Activated T-helper 17 cell treated with anti-CD3 and anti-CD28 coated beads, Interleukin-2, amount 50 U/mL, for 72 hours (primary cell): ENCODE measurements around the gene ZNF697. TPM values are rescaled to one million over a fixed set of nuclear protein-coding genes. Genes with fewer than 3 reads are reported as not detected.
A peak's percentile ranks its signal among the peaks of the same experiment; 100 is the strongest.

ENCODE experiments used
- ATAC-seq: fragments of 150-1000 bp; cut with Tn5 transposase; replicated peaks from 2 replicates; pipeline ENCODE4 v1.10.0; 2021; ENCODE audit warnings: mild to moderate bottlenecking, moderate library complexity
- H3K27ac Mint-ChIP-seq: one replicate; pipeline ENCODE4 v1.8.0; 2022; ENCODE audit warnings: mixed read lengths
- H3K27me3 Mint-ChIP-seq: one replicate; pipeline ENCODE4 v1.8.0; 2022; ENCODE audit warnings: mixed read lengths
- H3K36me3 Mint-ChIP-seq: one replicate; pipeline ENCODE4 v1.8.0; 2022; ENCODE audit warnings: low read depth, mild to moderate bottlenecking, mixed read lengths
- H3K4me1 Mint-ChIP-seq: one replicate; pipeline ENCODE4 v1.8.0; 2022; ENCODE audit warnings: mixed read lengths
- H3K4me3 Mint-ChIP-seq: one replicate; pipeline ENCODE4 v1.8.0; 2022; ENCODE audit warnings: mild to moderate bottlenecking, mixed read lengths
- H3K9me3 Mint-ChIP-seq: one replicate; pipeline ENCODE4 v1.8.0; 2022; ENCODE audit warnings: mixed read lengths
- total RNA-seq, 2 donors: library from RNA; stranded (reverse); gene quantifications; one replicate each; pipeline ENCODE4 v1.2.3, GENCODE V29; 2022

Gene ZNF697
- total RNA-seq, 2 donors from 2014 or later = 0.06 TPM; not detected in 1

DNA sequence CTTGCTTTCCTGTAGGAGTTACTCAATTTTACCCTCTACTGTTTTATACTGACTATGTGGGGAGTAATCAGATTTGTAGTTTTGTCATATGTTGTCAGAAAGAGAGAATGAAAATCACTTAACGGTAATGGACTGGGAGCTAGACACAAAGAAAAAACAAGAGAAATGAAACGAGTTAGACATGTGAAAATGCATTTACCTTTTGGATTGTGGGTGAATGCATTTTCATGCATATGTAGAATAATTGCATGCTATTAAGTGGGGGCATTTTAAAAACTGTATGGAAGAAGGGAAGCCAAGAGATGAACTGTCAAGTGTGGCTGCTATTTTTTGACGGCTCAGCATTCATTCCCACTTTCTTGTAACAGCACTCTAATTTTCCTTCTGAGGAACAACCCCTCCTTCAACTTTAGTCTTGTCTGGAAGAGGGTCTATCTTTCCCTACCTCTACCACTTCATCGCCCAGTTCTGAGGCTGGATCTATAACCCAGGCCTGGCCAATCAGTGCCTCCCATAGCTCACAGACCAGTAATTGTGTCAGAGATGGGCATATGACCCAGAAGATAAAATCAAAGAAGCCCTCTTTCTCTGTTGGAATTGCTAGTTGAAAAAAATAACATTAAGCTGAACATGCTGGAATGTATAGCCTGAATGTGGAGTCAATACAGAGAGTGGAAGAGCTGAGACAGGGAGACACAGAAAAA is 5.2 kb upstream of the ZNF697 start:
- Mint-ChIP-seq H3K36me3 (no peaks in the 10 kb centered on the region), H3K9me3 (no peaks in the 10 kb centered on the region), H3K27me3 (peaks cover 51% of the 10 kb centered on the region), H3K27ac (no peak overlapping the region), H3K4me1 (no peaks in the 10 kb centered on the region), H3K4me3 (no peak overlapping the region)
- no peak for ATAC-seq

DNA sequence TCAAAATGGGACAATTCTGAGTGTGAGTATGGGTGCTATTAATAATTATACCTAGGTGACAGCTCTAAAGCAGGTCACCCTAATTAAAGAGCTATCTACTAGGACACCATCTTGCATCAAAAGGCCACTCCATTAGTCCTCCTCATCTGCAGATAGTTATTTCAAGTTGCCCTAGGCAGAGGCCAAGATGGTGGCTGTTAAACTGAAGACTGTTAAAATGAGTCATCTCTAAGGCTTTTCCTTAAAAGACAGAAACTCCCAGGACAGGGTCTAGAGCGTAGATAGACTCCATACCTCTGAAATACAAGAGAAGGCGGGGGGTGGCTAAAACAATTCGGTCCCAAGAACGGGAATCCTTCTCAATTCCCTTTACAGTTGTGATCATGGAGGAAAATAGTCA is 4.5 kb upstream of the ZNF697 start:
- H3K4me3 Mint-ChIP-seq = no peak overlapping the region
- no peaks in the 10 kb centered on the region for H3K9me3 Mint-ChIP-seq
- H3K27ac Mint-ChIP-seq = no peak overlapping the region
- no peaks in the 10 kb centered on the region for H3K36me3 Mint-ChIP-seq
- ATAC-seq = no peak
- H3K4me1 Mint-ChIP-seq = no peaks in the 10 kb centered on the region
- H3K27me3 Mint-ChIP-seq = peaks cover 51% of the 10 kb centered on the region

DNA sequence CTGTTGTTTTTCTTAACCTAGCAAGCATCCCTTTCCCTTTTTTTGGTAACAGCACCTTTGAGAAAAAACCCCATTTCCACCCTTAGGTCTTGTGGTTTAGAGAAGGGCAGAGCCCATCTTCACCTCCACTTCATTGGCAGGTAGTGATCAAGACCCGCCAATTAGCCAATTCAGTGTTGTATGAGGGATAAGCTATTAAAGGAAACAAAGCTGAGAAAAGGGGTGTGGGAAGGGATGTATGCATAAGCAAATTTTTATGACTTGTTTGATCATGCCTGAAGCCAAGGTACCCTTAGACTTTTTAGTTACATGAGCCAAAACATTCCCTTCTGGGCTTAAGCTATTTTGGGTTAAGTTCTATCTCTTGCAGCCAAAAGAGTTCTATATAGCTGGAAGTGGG is 3.6 kb upstream of the ZNF697 start:
- Mint-ChIP-seq H3K36me3 (no peaks in the 10 kb centered on the region), H3K4me3 (no peak overlapping the region), H3K27ac (no peak overlapping the region), H3K4me1 (no peaks in the 10 kb centered on the region), H3K27me3 (peaks cover 50% of the 10 kb centered on the region), H3K9me3 (peaks cover under 1% of the 10 kb centered on the region)
- ATAC-seq = no peak

DNA sequence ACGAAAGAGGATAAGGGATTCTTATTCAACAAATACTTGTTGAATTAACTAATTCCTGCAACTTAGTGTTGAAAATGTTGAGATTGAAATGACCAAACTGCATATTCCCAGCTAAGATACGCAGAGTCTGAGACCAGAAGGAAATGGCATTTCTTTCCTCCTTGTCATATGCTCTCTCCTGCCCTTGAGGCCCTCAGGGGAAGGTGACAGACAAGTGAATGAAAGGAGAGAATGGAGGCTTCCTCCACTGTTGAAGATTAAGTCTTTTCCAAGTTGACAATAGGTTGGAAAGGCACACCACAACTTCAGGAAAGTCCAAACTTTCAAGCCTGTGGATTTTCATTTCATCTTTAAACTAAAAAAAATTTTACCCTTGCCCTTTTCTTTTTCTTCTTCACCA is 3.1 kb upstream of the ZNF697 start:
- no peak overlapping the region for H3K27ac Mint-ChIP-seq
- ATAC-seq = no peak
- H3K9me3 Mint-ChIP-seq = peaks cover 4% of the 10 kb centered on the region
- H3K4me3 Mint-ChIP-seq = no peak overlapping the region
- H3K36me3 Mint-ChIP-seq = no peaks in the 10 kb centered on the region
- H3K27me3 Mint-ChIP-seq = peaks cover 55% of the 10 kb centered on the region
- H3K4me1 Mint-ChIP-seq = no peaks in the 10 kb centered on the region

DNA sequence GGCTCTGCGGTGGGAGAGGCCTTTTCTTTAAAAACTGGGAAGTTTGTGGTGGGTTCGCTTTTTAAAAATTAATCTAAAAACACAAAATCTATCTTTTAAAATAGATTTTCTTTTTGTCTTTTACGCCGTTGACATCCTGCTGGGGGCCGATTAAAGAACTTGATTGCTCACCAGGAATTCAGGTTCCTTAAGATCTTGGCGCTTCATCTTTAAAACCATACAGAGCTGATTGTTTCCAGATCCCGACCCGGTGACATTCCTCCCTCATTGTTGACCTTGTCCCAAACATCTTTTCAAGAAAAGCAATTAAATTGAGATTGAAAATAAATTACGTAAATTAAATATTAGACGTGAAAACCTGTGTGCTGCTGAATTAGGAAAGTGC is 546 bp upstream of the ZNF697 start:
- H3K9me3 Mint-ChIP-seq = peaks cover 4% of the 10 kb centered on the region
- ATAC-seq = no peak
- no peaks in the 10 kb centered on the region for H3K36me3 Mint-ChIP-seq
- peaks cover 59% of the 10 kb centered on the region for H3K27me3 Mint-ChIP-seq
- H3K4me3 Mint-ChIP-seq = peak overlapping the region; percentile 39
- H3K27ac Mint-ChIP-seq = no peak overlapping the region
- no peaks in the 10 kb centered on the region for H3K4me1 Mint-ChIP-seq

DNA sequence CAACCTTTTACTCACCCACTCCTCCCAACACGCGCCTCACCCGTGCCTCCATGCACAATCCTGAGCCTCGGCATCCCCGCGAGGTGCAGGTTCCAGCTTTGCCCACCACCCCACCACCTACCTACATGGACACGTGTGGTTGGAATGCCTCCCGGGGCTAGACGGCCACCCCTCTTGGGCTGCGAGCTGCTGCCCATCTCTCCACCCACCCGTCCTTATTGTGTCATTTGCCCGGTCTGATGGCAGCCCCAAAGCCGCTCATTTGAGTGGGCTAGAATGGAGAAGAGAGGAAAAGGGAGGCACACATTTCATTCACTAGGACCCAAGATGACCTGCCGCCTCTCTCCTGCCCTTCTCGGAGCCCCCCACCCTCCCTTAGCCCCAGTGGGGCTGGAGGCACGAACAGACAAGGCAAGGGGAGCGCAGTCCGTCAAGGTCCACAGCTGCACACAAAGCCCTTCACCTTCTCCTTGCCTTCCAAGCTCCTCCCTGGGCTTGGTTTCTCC is 785 bp downstream of the ZNF697 start:
- H3K9me3 Mint-ChIP-seq = peaks cover 4% of the 10 kb centered on the region
- H3K4me1 Mint-ChIP-seq = no peaks in the 10 kb centered on the region
- no peak overlapping the region for H3K27ac Mint-ChIP-seq
- no peaks in the 10 kb centered on the region for H3K36me3 Mint-ChIP-seq
- H3K27me3 Mint-ChIP-seq = peaks cover 55% of the 10 kb centered on the region
- H3K4me3 Mint-ChIP-seq = peak overlapping the region; percentile 39
- no peak for ATAC-seq

DNA sequence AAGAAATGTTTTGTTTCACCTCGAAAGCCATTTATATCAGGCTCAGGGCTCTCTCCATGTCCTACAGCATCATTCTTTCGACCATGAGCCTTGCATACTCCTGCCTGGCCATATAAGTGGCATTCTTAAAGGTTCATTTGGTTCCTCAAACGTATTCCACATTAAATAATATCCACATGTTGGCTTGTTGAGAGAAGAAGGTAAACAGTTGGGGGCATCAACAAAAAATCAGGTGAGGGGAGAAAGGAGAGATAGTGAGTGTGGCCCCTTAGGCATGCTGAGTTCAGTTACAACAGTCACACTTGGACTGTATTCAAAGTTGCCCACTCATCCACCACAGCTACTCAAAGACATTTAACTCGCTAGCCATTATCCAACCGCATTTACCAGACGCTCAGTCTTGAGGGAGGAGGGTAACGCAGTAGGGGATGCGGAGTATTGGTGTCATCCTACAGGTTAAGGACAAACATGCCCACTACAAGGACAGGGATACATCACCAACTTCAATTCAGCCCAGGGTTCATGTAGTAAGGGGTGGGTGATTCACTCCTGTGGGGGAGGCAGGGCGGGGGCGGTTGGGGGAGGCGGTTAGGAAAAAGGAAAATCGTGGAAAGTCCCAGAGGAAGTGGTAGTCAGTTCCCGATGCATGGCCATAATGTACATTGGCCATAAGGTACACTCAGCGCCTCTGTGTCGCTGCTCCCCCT is 1.4 kb downstream of the ZNF697 start:
- H3K4me3 Mint-ChIP-seq = peak overlapping the region; percentile 39
- ATAC-seq = no peak
- no peak overlapping the region for H3K27ac Mint-ChIP-seq
- no peaks in the 10 kb centered on the region for H3K36me3 Mint-ChIP-seq
- peaks cover 4% of the 10 kb centered on the region for H3K9me3 Mint-ChIP-seq
- H3K4me1 Mint-ChIP-seq = no peaks in the 10 kb centered on the region
- H3K27me3 Mint-ChIP-seq = peaks cover 51% of the 10 kb centered on the region

DNA sequence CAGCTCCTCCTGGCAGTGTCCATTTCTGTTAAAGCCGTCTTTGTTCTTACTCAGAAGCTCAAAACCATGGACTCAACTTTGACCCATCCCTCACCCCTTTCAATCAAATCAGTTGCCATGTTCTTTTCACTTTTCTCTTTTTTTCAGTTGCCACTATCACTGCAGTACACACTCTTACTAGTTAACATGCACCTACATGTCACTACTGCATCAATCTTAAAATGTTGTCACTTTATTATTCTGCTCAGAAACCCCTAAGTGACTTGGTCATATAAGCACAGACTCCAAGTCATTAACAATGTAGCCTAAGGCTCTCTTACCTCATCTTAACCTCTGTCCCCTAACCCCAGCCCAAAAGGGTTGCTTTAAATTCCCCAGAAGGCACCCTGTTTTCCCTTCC is 9.0 kb downstream of the ZNF697 start:
- no peaks in the 10 kb centered on the region for H3K4me1 Mint-ChIP-seq
- no peaks in the 10 kb centered on the region for H3K9me3 Mint-ChIP-seq
- no peaks in the 10 kb centered on the region for H3K36me3 Mint-ChIP-seq
- H3K27ac Mint-ChIP-seq = no peak overlapping the region
- peaks cover 19% of the 10 kb centered on the region for H3K27me3 Mint-ChIP-seq
- ATAC-seq = no peak
- no peak overlapping the region for H3K4me3 Mint-ChIP-seq

DNA sequence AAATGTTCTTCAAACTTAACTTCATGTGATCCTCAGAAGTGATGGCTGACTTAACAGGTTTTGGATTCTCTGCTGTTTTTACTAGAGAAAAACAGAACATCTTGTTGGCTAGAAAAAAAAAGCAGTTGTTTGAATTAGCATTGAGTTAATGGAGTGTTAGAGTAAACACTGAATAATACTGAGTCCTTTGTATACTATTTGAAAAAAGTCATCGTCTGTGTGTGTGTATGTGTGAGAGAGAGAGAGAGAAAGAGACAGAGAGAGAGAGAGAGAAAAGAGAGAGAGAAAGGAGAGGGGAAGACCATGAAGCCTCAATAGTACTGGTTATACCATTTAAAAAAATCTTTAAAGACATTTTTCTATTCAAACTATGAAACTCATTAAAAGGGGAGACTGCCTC is 10.4 kb downstream of the ZNF697 start:
- Mint-ChIP-seq H3K9me3 (no peaks in the 10 kb centered on the region), H3K4me3 (no peak overlapping the region), H3K4me1 (no peaks in the 10 kb centered on the region), H3K27ac (no peak overlapping the region), H3K27me3 (peaks cover 17% of the 10 kb centered on the region), H3K36me3 (no peaks in the 10 kb centered on the region)
- no peak for ATAC-seq

DNA sequence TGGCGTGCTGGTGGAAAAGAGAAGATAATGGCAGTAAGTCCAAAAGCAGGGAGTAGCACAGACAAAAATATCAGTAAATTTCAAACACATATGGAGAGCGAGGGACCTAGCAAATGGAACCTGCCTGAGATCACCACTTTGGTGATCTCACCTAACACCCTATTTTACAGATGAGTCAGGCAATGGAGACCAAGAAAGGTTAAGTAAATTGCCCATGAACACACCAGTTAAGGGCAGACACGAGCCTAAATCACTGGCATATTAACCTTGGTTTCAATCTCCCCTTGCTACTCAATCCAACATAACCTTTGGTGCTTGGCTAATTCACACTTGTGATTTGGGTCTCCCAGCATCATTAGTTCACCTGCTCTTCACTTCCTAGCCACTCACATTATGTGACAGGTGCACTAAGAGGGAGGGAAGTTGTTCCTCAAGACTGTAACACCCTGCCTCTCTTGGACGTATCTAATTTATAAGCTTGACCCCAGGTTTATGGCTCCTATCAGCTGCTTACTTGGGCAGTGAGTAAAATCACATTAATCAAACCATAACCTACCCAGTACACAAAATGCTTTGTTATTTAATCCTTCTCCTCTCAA is 11.5 kb downstream of the ZNF697 start:
- Mint-ChIP-seq H3K4me1 (no peaks in the 10 kb centered on the region), H3K27ac (no peak overlapping the region), H3K36me3 (no peaks in the 10 kb centered on the region), H3K27me3 (peaks cover 21% of the 10 kb centered on the region), H3K4me3 (no peak overlapping the region), H3K9me3 (no peaks in the 10 kb centered on the region)
- no peak for ATAC-seq

DNA sequence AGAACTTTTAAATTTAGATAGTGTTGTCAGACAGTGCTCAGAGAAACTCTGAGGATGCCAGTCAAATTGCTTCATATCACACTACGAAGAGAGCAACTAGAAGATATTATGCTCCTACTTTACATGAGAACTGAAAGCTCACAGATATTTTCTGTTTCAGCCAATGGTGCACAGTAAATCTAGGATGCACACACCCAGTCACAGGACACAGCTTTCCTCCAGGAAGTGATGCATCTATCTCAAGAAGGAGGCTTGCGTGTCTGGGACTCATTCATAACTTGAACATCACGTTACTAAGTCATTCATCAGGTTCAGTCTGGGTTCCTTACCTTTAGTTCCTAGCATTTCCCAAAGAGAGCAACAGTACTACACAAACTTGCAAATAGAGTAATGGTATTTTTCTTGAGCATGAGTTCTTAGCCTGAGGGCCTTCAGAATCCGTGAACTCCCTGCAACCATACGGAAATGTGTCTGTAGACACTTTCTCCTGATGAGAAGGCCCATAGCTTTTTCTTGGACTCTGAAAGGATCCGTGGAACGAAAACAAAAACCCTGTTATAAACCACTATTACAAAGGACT is 12.2 kb downstream of the ZNF697 start:
- H3K9me3 Mint-ChIP-seq = no peaks in the 10 kb centered on the region
- no peaks in the 10 kb centered on the region for H3K36me3 Mint-ChIP-seq
- H3K27me3 Mint-ChIP-seq = peaks cover 25% of the 10 kb centered on the region
- no peak overlapping the region for H3K4me3 Mint-ChIP-seq
- no peaks in the 10 kb centered on the region for H3K4me1 Mint-ChIP-seq
- H3K27ac Mint-ChIP-seq = no peak overlapping the region
- ATAC-seq = no peak

DNA sequence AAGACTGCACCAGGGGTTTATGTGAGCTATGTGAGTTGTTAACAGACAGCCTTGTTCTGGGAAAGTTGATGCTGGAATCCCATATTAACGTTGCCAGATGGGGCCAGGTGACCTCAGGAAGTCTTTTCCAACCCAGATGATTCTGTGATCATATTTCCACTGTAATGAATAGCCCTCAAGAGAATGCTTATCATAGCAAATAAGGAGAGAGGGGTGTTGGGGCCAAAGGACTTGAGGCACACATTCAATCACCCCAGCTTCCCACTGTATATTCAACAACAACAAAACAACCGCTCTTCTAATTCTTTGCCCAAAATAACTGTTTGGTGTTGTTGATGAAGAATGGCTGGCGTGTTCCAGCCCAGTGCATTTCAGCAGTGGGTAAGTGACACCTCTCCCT is 14.1 kb downstream of the ZNF697 start:
- Mint-ChIP-seq H3K4me1 (no peaks in the 10 kb centered on the region), H3K4me3 (no peak overlapping the region), H3K27me3 (peaks cover 34% of the 10 kb centered on the region), H3K9me3 (no peaks in the 10 kb centered on the region), H3K27ac (no peak overlapping the region), H3K36me3 (no peaks in the 10 kb centered on the region)
- ATAC-seq = no peak

DNA sequence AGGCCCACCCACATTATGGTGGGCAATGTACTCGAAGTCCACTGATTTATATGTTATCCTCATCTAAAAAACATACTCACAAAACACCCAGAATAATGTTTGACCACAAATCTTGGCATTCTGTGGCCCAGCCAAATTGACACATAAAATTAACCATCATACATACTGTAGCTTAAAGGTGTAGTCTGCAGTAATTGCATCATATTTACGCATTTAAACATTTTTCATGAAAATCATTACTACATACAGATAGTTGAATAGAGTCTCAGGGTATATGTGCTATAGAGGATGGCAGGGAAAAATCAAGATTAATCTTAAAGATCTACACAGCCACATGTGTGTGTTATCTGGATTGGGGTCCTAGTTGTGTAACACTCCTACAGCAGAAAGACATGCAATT is 14.5 kb downstream of the ZNF697 start:
- no peaks in the 10 kb centered on the region for H3K9me3 Mint-ChIP-seq
- H3K4me3 Mint-ChIP-seq = no peak overlapping the region
- peaks cover 34% of the 10 kb centered on the region for H3K27me3 Mint-ChIP-seq
- H3K4me1 Mint-ChIP-seq = no peaks in the 10 kb centered on the region
- H3K27ac Mint-ChIP-seq = no peak overlapping the region
- ATAC-seq = no peak
- no peaks in the 10 kb centered on the region for H3K36me3 Mint-ChIP-seq

DNA sequence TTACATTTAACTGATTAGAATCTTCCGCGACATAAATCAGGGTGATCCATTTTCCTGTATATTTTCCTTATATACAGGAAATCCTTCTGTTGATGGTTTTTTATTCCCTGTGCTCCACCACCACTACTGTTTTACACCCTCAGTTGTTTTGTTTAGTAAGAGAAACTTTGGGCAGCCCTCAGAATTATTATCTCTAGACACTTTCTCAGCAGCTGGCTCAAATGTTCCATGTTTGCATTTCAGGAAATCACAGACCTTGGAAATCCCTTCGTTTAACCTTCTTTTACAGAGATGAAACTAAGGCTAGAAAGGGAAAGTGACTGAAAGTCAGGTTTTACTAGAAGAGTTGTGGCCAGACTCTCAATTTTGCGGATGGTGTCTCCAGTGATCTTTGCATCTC is 15.2 kb downstream of the ZNF697 start:
- H3K27me3 Mint-ChIP-seq = peaks cover 34% of the 10 kb centered on the region
- H3K36me3 Mint-ChIP-seq = no peaks in the 10 kb centered on the region
- no peak overlapping the region for H3K4me3 Mint-ChIP-seq
- ATAC-seq = no peak
- no peaks in the 10 kb centered on the region for H3K9me3 Mint-ChIP-seq
- no peaks in the 10 kb centered on the region for H3K4me1 Mint-ChIP-seq
- H3K27ac Mint-ChIP-seq = no peak overlapping the region

DNA sequence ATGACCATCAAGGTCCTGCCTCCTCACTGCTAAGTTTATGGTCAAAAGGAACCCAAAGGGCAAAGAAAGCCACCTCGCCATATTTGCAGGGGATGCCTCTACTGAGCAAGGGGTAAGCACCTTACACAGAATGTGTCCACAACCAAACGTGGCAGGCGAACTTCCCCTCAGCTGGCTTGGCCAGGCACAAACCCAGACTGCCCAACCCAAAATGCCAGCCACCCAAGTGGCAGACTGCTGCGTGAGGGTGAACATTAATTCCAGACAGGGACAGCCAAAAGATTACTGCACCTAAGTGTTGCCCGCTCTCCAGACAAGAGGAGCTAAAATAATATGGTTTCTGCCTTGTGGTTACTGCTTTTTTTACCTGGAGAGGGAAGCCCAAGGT is 16.0 kb downstream of the ZNF697 start:
- no peak overlapping the region for H3K27ac Mint-ChIP-seq
- peaks cover 34% of the 10 kb centered on the region for H3K27me3 Mint-ChIP-seq
- H3K4me1 Mint-ChIP-seq = no peaks in the 10 kb centered on the region
- no peaks in the 10 kb centered on the region for H3K36me3 Mint-ChIP-seq
- no peak overlapping the region for H3K4me3 Mint-ChIP-seq
- no peaks in the 10 kb centered on the region for H3K9me3 Mint-ChIP-seq
- no peak for ATAC-seq
